Stimulated activated effector memory CD8-positive, alpha-beta T cell treated with anti-CD3 and anti-CD28 coated beads, Interleukin-12 subunit alpha, Interleukin-12 subunit beta, amount 100 ng/mL, for 72 hours (primary cell): ENCODE results near the gene FBXO42.
"Not testable (repeated sequence)": the region's sequence is repeated elsewhere in the genome, so short reads cannot be mapped to it uniquely, and the experiment has no call there.

Experiments
- ATAC-seq: fragments of 150-1000 bp; cut with Tn5 transposase; 2 replicates; pipeline ENCODE4 v1.10.0; 2021
- DNase-seq, 2 donors: peaks; one replicate each; pipeline ENCODE4 v3.0.0; 2021 to 2022; ENCODE audit warnings: low spot score in 2 of 2
- H3K27ac Mint-ChIP-seq: one replicate; pipeline ENCODE4 v1.8.0; 2022; ENCODE audit warnings: mild to moderate bottlenecking, mixed read lengths
- H3K36me3 Mint-ChIP-seq: one replicate; pipeline ENCODE4 v1.8.0; 2022; ENCODE audit warnings: mild to moderate bottlenecking, mixed read lengths
- H3K4me1 Mint-ChIP-seq: one replicate; pipeline ENCODE4 v1.8.0; 2022; ENCODE audit warnings: mixed read lengths
- H3K4me3 Mint-ChIP-seq: one replicate; pipeline ENCODE4 v1.8.0; 2022; ENCODE audit warnings: mild to moderate bottlenecking, mixed read lengths
- H3K9me3 Mint-ChIP-seq: one replicate; pipeline ENCODE4 v1.8.0; 2022; ENCODE audit warnings: mixed read lengths

FBXO42 gene

GRCh38 chr1:16235347-16235746, 116.9 kb downstream of the FBXO42 start:
- ATAC-seq: no peak
- H3K9me3 Mint-ChIP-seq: no peaks in the 10 kb centered on the region
- DNase-seq: no peak
- H3K4me3 Mint-ChIP-seq: no peak overlapping the region
- peaks cover 20% of the 10 kb centered on the region for H3K36me3 Mint-ChIP-seq
- no peak overlapping the region for H3K27ac Mint-ChIP-seq
- H3K4me1 Mint-ChIP-seq: peaks cover 22% of the 10 kb centered on the region

DNA sequence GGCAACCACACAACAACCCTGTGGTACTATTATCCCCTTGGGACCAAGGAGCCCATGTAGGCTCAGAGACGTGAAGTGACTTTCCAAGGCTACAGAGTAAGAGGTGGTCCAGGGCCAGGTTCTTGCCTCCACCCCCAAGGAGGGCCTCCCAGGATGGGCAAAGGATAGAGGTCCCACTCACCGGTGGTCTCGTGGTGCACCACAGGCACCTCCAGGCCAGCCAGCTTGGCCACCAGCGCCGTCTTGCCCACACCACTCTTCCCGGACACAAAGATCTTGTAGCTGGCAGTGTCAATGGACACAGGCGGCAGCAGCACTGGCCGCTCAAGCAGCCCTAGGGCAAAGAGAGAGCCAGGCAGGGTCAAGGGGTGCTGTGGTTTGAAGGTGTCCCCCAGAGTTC, 118.8 kb downstream of the FBXO42 start:
- Mint-ChIP-seq H3K4me1 (peaks cover 22% of the 10 kb centered on the region), H3K9me3 (no peaks in the 10 kb centered on the region), H3K27ac (no peak overlapping the region), H3K36me3 (peaks cover 13% of the 10 kb centered on the region), H3K4me3 (no peak overlapping the region)
- DNase-seq: no peak
- no peak for ATAC-seq

- Mint-ChIP-seq H3K4me3 (no peak overlapping the region), H3K27ac (no peak overlapping the region), H3K4me1 (peaks cover 14% of the 10 kb centered on the region), H3K36me3 (peaks cover 11% of the 10 kb centered on the region), H3K9me3 (no peaks in the 10 kb centered on the region)
- ATAC-seq (no peak), DNase-seq (no peak)
Observed at GRCh38 chr1:16232316-16232710, 120.0 kb downstream of the FBXO42 start.

GRCh38 chr1:16231331-16232315, 120.7 kb downstream of the FBXO42 start:
- H3K4me1 Mint-ChIP-seq: peaks cover 7% of the 10 kb centered on the region
- H3K36me3 Mint-ChIP-seq: peaks cover 5% of the 10 kb centered on the region
- no peak overlapping the region for H3K27ac Mint-ChIP-seq
- no peaks in the 10 kb centered on the region for H3K9me3 Mint-ChIP-seq
- ATAC-seq (no peak), DNase-seq (no peak)
- H3K4me3 Mint-ChIP-seq: no peak overlapping the region

DNA sequence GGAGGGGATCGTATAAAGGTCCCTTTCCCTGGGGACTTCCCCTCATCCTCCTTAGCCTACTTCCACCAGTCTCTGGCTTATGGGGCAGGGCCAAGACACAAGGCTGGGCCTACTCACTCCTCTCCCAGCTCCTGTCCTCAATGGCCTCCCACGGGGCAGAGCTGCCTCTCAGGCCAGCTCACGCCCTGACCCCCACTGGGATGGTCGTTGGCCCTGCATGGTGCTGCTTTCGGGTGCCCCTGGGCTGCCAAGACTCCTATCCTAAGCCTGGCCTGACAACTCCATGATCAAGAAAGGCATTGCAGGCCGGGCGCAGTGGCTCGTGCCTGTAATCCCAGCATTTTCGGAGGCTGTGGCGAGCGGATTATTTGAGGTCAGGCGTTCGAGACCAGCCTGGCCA, 121.5 kb downstream of the FBXO42 start:
- H3K4me3 Mint-ChIP-seq: no peak overlapping the region
- no peaks in the 10 kb centered on the region for H3K4me1 Mint-ChIP-seq
- DNase-seq (no peak), ATAC-seq (no peak)
- H3K27ac Mint-ChIP-seq: no peak overlapping the region
- H3K9me3 Mint-ChIP-seq: no peaks in the 10 kb centered on the region
- no peaks in the 10 kb centered on the region for H3K36me3 Mint-ChIP-seq

DNA sequence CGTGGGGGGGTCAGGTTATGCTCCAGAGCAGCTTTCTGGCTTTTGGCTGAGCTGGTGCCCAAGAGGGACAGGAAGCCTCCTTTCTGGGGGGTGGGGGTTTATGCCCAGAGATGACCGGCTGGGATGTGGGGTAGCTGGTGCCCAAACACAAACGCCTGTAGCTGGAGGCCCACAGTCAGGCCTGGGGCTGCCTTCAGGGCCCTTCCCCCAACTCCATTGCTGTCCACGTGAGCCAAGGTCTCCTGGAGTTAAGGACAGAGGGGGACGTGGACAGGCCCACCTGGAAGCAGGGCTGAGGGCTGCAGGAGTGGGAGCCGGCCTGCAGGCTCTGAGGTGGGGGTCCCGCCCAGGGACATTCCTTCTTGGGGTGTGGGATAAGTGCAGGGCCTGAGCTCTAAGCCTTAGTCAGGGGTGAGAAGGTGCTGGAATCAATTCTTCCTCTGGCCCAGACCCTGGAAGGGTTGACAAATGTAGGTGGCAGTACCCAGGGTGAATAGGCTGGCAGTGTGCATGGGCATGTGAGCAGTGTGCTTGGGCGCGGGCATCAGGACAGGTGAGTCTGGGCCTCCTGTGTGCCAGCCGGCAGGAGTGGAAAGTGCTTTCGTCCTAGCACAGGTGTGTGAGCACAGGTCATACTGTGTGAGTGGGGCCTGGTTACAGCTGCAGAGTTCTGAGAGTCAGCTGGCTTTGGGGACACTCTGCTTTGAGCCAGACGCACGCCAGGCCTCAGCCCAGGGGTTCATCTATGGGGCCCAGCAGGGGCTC, 122.1 kb downstream of the FBXO42 start:
- no peak for DNase-seq
- ATAC-seq: no peak
- no peaks in the 10 kb centered on the region for H3K36me3 Mint-ChIP-seq
- H3K4me1 Mint-ChIP-seq: no peaks in the 10 kb centered on the region
- H3K4me3 Mint-ChIP-seq: no peak overlapping the region
- H3K27ac Mint-ChIP-seq: no peak overlapping the region
- H3K9me3 Mint-ChIP-seq: no peaks in the 10 kb centered on the region

GRCh38 chr1:16226490-16227179, 125.6 kb downstream of the FBXO42 start:
- Mint-ChIP-seq H3K9me3 (no peaks in the 10 kb centered on the region), H3K27ac (no peak overlapping the region), H3K36me3 (no peaks in the 10 kb centered on the region), H3K4me3 (no peak overlapping the region), H3K4me1 (no peaks in the 10 kb centered on the region)
- ATAC-seq (peak; percentile 29), DNase-seq (no peak)

GRCh38 chr1:16226129-16226489, 126.2 kb downstream of the FBXO42 start:
- Mint-ChIP-seq H3K9me3 (no peaks in the 10 kb centered on the region), H3K4me1 (no peaks in the 10 kb centered on the region), H3K4me3 (no peak overlapping the region), H3K36me3 (no peaks in the 10 kb centered on the region), H3K27ac (no peak overlapping the region)
- ATAC-seq: no peak
- DNase-seq: no peak

GRCh38 chr1:16224472-16224871, 127.8 kb downstream of the FBXO42 start:
- no peak overlapping the region for H3K27ac Mint-ChIP-seq
- no peak for DNase-seq
- H3K4me1 Mint-ChIP-seq: peaks cover 8% of the 10 kb centered on the region
- H3K4me3 Mint-ChIP-seq: no peak overlapping the region
- no peaks in the 10 kb centered on the region for H3K9me3 Mint-ChIP-seq
- no peaks in the 10 kb centered on the region for H3K36me3 Mint-ChIP-seq
- ATAC-seq: no peak

- not testable (repeated sequence) for DNase-seq, H3K9me3 Mint-ChIP-seq, H3K4me3 Mint-ChIP-seq, ATAC-seq, H3K36me3 Mint-ChIP-seq, H3K27ac Mint-ChIP-seq
- H3K4me1 Mint-ChIP-seq: peaks cover 20% of the 10 kb centered on the region
Observed at GRCh38 chr1:16222716-16223115, 129.6 kb downstream of the FBXO42 start.

- Mint-ChIP-seq H3K4me3 (no peak overlapping the region), H3K4me1 (peaks cover 20% of the 10 kb centered on the region), H3K9me3 (no peaks in the 10 kb centered on the region), H3K36me3 (no peaks in the 10 kb centered on the region), H3K27ac (peak overlapping the region; percentile 0)
- no peak for DNase-seq
- ATAC-seq: no peak
Observed at GRCh38 chr1:16221499-16221898, 130.8 kb downstream of the FBXO42 start.

- peak overlapping the region; percentile 23 for H3K27ac Mint-ChIP-seq
- H3K4me3 Mint-ChIP-seq: no peak overlapping the region
- peaks cover 29% of the 10 kb centered on the region for H3K4me1 Mint-ChIP-seq
Observed at GRCh38 chr1:16219968-16220500, 132.2 kb downstream of the FBXO42 start.

DNA sequence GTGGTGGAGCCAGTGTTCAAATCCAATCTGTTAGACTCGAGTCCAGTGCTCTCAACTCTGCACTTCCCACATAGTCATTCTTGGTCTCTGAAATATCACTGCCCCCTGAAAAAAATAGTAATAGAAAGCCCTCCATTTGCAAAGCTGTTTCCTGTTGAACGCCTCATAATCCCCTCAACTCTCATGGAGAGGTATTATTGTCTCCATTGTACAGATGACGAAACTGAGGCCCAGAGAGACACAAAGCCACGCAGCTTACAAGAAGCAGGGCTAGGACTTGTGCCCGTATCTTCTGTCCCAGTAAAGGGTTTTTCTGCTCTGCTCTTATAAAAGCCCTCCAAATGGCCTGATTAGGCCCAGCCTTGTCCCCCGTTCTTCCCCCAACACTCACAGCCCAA, 133.6 kb downstream of the FBXO42 start:
- no peak for ATAC-seq
- Mint-ChIP-seq H3K27ac (no peak overlapping the region), H3K9me3 (no peaks in the 10 kb centered on the region), H3K36me3 (no peaks in the 10 kb centered on the region), H3K4me1 (peaks cover 29% of the 10 kb centered on the region), H3K4me3 (peak overlapping the region; percentile 80)
- DNase-seq: no peak

More at GRCh38 chr1:16219968-16220500, 132.2 kb downstream of the FBXO42 start:
- DNase-seq (no peak), ATAC-seq (no peak)
- H3K36me3 Mint-ChIP-seq: no peaks in the 10 kb centered on the region
- H3K9me3 Mint-ChIP-seq: no peaks in the 10 kb centered on the region

DNA sequence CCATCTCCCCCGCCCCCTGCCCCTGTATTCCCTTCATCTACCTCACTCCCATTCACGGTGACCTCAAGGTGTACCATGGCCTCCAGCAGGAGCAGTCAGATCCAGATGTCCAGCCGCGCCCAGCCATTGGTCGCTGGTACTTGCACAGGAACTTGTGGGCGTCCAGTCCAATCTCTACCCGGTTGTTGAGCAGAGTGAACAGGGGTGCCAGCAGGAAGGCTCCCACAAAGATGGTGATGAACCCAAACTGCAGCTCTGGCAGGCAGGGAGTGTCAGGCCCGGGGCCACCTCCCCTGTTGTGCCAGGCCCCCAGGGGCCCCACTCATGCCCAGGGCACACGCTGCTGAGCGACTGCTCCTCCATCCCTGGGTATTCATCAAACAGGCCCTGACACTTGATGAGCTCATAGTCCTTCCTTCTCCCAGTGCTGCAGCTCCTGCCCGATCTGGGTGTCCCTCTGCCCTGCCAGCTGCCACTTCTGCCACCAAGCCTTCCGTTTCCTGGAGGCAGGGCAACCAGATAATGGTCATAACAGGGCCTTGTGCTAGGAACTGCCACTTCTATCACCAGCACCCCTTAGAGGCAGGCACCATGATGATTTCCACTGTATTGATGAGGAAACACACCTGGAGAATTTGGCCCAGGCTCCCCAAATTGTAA, 134.1 kb downstream of the FBXO42 start:
- Mint-ChIP-seq H3K9me3 (no peaks in the 10 kb centered on the region), H3K4me3 (peak overlapping the region; percentile 80), H3K27ac (no peak overlapping the region), H3K36me3 (no peaks in the 10 kb centered on the region), H3K4me1 (peaks cover 29% of the 10 kb centered on the region)
- no peak for ATAC-seq
- DNase-seq: no peak
